Adrenal gland (tissue), 12 donors: ENCODE measurements around the gene MLC1. TPM values are rescaled to one million over a fixed set of nuclear protein-coding genes. Genes with fewer than 3 reads are reported as not detected.

Experiments
- DNase-seq, 7 donors: peaks; one replicate each; pipeline ENCODE4 v3.0.0-alpha.2; 2019 to 2020
- H3K27ac ChIP-seq, 5 donors: fragments of 200-600 bp; sonication (generic) in 4 of 5; 1 replicate in 3 of 5; 2 replicates in 2 of 5; pipeline versions ENCODE4 v1.5.1 to v1.8.0; 2016 to 2020; ENCODE audit warnings: mild to moderate bottlenecking in 1 of 5
- H3K27me3 ChIP-seq: fragments of 200-600 bp; 2 replicates; pipeline ENCODE4 v1.8.0; 2021
- H3K36me3 ChIP-seq, 2 donors: fragments of 200-600 bp; replicated peaks in 1 of 2; 1 replicate in 1 of 2; 2 replicates in 1 of 2; pipeline versions ENCODE4 v1.5.1 to v1.8.0; 2018 to 2022
- H3K4me1 ChIP-seq, 2 donors: fragments of 200-600 bp; replicated peaks in 1 of 2; 1 replicate in 1 of 2; 2 replicates in 1 of 2; pipeline versions ENCODE4 v1.5.1 to v1.8.0; 2018 to 2021
- H3K4me3 ChIP-seq, 4 donors: fragments of 200-600 bp; sonication (generic) in 3 of 4; one replicate each; pipeline ENCODE4 v1.5.1; 2016 to 2018
- H3K9me3 ChIP-seq, 3 donors: fragments of 200-600 bp; sonication (generic) in 1 of 3; replicated peaks in 1 of 3; 1 replicate in 2 of 3; 2 replicates in 1 of 3; pipeline versions ENCODE4 v1.5.1 to v1.8.0; 2016 to 2021
- POLR2A ChIP-seq, 2 donors: fragments of 450-650 bp; IDR thresholded peaks; one replicate each; pipeline ENCODE4 v1.6.1; 2017; ENCODE audit warnings: antibody characterized with exemption in 2 of 2, mild to moderate bottlenecking in 2 of 2, moderate library complexity in 1 of 2
- WGBS, 4 donors: extraction: QIAGEN DNeasy Blood & Tissue Kit in 2 of 4; methylation state at CpG; one replicate each; pipeline versions ENCODE4 v1.1.5 to v1.1.7; 2013 to 2017; 5-methylcytosine and 5-hydroxymethylcytosine counted together
- intact Hi-C, 2 donors: fragments of 100-400 bp; cut with DNase I; formaldehyde crosslinking; loops; one replicate each; pipeline versions ENCODE4 v1.14.1 to v1.15.0; 2022 to 2023
- polyA plus RNA-seq, 3 donors: library from polyadenylated mRNA; stranded (reverse); fragments of 200-250 nt in 2 of 3; fragments of 350-450 nt in 1 of 3; fragmentation: Illumina TruSeq in 1 of 3; extraction: RNeasy Lipid Tissue Mini Kit (QIAGEN cat#74804) in 1 of 3; gene quantifications; one replicate each; pipeline ENCODE4 v1.2.3, GENCODE V29; 2013 to 2014
- total RNA-seq, 9 donors: library from RNA; depleted of rRNA in 4 of 9; stranded (reverse); fragments of >200 nt in 4 of 9; fragments of 120-200 nt in 1 of 9; fragmentation: NEBNext Ultra II Directional in 1 of 9; extraction: Animal tissue kit (Norgen Biotek cat#: 25700) in 1 of 9; gene quantifications; one replicate each; pipeline versions ENCODE4 v1.1.0 to v1.2.4, GENCODE V29; 2013 to 2023
- TF ChIP-seq, protein P1 (sequence below), 6 experiments: fragments of 450-650 bp in 4 of 6; fragments of 200-600 bp in 2 of 6; sonication (generic) in 1 of 6; IDR thresholded peaks; 1 replicate in 5 of 6; 2 replicates in 1 of 6; pipeline versions ENCODE4 v1.5.1 to v1.8.0; 2016 to 2021; ENCODE audit warnings: antibody characterized with exemption in 6 of 6, mild to moderate bottlenecking in 2 of 6, moderate library complexity in 1 of 6
- donor health status: healthy with polysubstance abuse.
- donor health status: Bipolar disorder and iron deficiency.
- donor health status: DM: yes; HTN: yes; CAD: no.
- donor health status: DM: no; HTN: no; CAD: no.
- donor health status: DM: no; HTN: no; CAD: no.
- donor health status: DM: yes; HTN: yes; CAD: no.

MLC1 gene
- total and polyA plus RNA-seq, 12 donors, result 0.03 to 0.22 TPM; not detected in 10

DNA sequence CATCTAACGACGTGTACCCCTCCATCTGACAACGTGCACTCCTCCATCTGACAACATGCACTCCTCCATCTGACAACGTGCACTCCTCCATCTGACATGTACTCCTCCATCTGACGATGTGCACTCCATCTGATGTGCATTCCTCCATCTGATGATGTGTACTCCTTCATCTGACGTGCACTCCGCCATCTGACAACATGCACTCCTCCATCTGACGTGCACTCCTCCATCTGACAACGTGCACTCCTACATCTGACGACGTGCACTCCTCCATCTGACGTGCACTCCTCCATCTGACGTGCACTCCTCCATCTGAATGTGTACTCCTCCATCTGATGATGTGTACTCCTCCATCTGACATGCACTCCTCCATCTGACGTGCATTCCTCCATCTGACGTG is 64.6 kb downstream of the MLC1 start:
- H3K4me3 ChIP-seq, result no peak overlapping the region
- H3K27me3 ChIP-seq, result peaks cover 22% of the 10 kb centered on the region
- no peaks in the 10 kb centered on the region for H3K36me3 ChIP-seq
- no peak overlapping the region for H3K27ac ChIP-seq
- 81 to 90% (median 89%) methylated on average over 15 of the region's 15 CpGs for WGBS, 4 donors
- no peaks in the 10 kb centered on the region for H3K9me3 ChIP-seq
- DNase-seq, result no peak
- H3K4me1 ChIP-seq, result no peaks in the 10 kb centered on the region
- no peak for TF ChIP-seq POLR2A (IDR thresholded peaks at IDR 0.05)
- TF ChIP-seq, protein P1, sequence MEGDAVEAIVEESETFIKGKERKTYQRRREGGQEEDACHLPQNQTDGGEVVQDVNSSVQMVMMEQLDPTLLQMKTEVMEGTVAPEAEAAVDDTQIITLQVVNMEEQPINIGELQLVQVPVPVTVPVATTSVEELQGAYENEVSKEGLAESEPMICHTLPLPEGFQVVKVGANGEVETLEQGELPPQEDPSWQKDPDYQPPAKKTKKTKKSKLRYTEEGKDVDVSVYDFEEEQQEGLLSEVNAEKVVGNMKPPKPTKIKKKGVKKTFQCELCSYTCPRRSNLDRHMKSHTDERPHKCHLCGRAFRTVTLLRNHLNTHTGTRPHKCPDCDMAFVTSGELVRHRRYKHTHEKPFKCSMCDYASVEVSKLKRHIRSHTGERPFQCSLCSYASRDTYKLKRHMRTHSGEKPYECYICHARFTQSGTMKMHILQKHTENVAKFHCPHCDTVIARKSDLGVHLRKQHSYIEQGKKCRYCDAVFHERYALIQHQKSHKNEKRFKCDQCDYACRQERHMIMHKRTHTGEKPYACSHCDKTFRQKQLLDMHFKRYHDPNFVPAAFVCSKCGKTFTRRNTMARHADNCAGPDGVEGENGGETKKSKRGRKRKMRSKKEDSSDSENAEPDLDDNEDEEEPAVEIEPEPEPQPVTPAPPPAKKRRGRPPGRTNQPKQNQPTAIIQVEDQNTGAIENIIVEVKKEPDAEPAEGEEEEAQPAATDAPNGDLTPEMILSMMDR (IDR thresholded peaks at IDR 0.05), result no peak
- intact Hi-C loops, result no loop called here

DNA sequence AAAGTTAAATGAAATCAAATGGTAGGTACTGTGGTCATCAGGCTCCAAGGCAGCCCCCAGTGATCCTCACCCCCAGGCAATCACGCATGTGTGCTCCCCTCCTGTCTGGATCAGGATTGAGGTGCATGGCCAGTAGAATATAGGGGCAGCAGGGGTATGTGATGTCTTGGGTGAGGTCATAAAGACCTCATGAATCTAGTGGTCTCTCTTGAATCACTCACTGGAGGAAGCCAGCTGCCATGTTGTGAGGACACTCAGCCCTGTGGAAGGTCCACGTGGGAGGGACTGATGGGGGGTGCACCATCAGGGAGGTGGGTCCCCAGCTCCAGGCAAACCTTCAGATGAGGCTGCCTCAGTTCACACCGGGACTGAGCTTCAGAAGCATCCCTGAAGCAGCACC is 65.9 kb downstream of the MLC1 start:
- TF ChIP-seq, protein P1 (IDR thresholded peaks at IDR 0.05), result no peak
- Histone ChIP-seq H3K27ac (no peak overlapping the region), H3K27me3 (peaks cover 26% of the 10 kb centered on the region), H3K4me1 (no peaks in the 10 kb centered on the region), H3K9me3 (no peaks in the 10 kb centered on the region), H3K4me3 (no peak overlapping the region), H3K36me3 (no peaks in the 10 kb centered on the region)
- intact Hi-C loops, result no loop called here
- WGBS, 4 donors, result 46 to 67% (median 58%) methylated on average over 2 to 3 of the region's 3 CpGs
- DNase-seq, result no peak

DNA sequence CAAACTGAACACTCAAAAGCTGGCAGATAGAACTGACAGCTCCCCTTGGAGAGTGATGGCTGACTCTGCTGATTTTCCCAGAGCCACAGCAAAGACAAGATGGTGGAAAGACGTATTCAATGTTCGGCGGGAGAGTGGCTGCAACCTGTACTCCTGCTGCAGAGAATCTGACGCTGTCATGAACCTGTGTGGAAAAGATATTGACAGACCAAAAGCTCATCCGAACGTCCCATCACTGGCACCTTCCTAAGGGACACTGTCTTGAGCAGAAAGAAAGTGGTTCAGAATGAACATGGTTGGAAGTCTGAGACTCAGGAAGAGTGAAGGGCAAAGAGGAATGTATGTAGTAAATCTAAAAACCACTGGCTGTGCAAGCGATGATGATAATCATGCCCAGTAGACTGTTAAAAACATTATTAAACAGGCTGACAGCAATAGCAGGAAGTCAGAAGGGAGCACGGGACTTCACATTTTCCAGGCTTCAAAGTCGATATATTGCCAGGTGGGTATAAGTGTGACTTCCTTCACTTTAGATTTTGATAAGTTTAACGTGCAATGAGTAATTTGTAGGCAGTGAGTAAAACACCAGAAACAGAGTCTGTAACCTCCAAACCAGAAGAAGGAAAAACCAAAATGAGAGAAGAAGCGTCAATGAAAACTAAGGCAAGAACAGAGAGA is 66.5 kb downstream of the MLC1 start:
- Histone ChIP-seq H3K36me3 (no peaks in the 10 kb centered on the region), H3K9me3 (no peaks in the 10 kb centered on the region), H3K4me3 (no peak overlapping the region), H3K4me1 (no peaks in the 10 kb centered on the region), H3K27ac (no peak overlapping the region), H3K27me3 (peaks cover 31% of the 10 kb centered on the region)
- DNase-seq, result no peak
- intact Hi-C loops, result no loop called here
- TF ChIP-seq, protein P1 (IDR thresholded peaks at IDR 0.05), result no peak
- no peak for TF ChIP-seq POLR2A (IDR thresholded peaks at IDR 0.05)
- WGBS, 4 donors, result 53 to 62% (median 60%) methylated on average over 11 of the region's 11 CpGs

DNA sequence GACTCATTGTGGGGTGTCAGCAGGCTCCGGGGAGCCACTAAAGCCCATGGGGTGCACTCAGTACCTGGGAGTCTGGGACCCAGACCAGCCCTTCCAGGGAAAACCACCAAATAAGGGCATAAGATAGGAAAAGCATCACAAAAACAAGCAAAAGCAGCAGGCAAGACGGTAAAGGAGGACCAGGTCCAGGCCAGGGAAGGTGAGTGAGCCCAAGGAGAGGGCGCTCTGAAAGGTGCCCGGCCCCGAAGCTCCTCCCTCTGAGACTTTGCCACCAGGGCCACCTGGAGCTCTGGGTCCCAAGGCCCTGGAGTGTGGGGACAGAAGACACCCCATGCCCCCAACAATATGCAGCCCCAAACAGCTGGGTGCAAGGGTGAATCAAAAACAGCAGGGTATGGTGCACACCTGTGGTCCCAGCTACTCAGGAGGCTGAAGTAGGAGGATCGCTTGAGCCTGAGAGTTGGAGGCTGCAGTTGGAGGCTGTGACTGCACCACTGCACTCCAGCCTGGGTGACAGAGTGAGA is 67.5 kb downstream of the MLC1 start:
- peaks cover 35% of the 10 kb centered on the region for H3K27me3 ChIP-seq
- WGBS, 4 donors, result 83 to 91% (median 87%) methylated on average over 6 of the region's 6 CpGs
- intact Hi-C loops, result no loop called here

More for the DNA sequence above, 67.5 kb downstream of the MLC1 start:
- Histone ChIP-seq H3K4me3 (no peak overlapping the region), H3K9me3 (no peaks in the 10 kb centered on the region), H3K4me1 (no peaks in the 10 kb centered on the region), H3K27ac (no peak overlapping the region), H3K36me3 (no peaks in the 10 kb centered on the region)
- DNase-seq, result no peak
- TF ChIP-seq, protein P1 (IDR thresholded peaks at IDR 0.05), result no peak
- TF ChIP-seq POLR2A (IDR thresholded peaks at IDR 0.05), result no peak
